Measurements from ENCODE around the gene ELL2.

ELL2 gene

GRCh38 chr5:95956900-95957293 lies 4.8 kb downstream of the ELL2 start:
- DNase-seq (ENCODE audit: low read depth in 1 of 2, low spot score in 1 of 2): no peak

GRCh38 chr5:95956021-95956899 lies 5.4 kb downstream of the ELL2 start:
- no peak for DNase-seq (ENCODE audit: low read depth in 1 of 2, low spot score in 1 of 2)

GRCh38 chr5:95954716-95955115 lies 6.9 kb downstream of the ELL2 start:
- DNase-seq (ENCODE audit: low read depth in 1 of 2, low spot score in 1 of 2): no peak

GRCh38 chr5:95953021-95953702 lies 8.5 kb downstream of the ELL2 start:
- DNase-seq (ENCODE audit: low read depth in 1 of 2, low spot score in 1 of 2): no peak

GRCh38 chr5:95951916-95952315 lies 9.7 kb downstream of the ELL2 start:
- DNase-seq (ENCODE audit: low read depth in 1 of 2, low spot score in 1 of 2): no peak

- DNase-seq (ENCODE audit: low read depth in 1 of 2, low spot score in 1 of 2): no peak
These were observed 11.8 kb downstream of the ELL2 start for GRCh38 chr5:95949810-95950209.

GRCh38 chr5:95948631-95949030 lies 13.0 kb downstream of the ELL2 start:
- DNase-seq (ENCODE audit: low read depth in 1 of 2, low spot score in 1 of 2): no peak

GRCh38 chr5:95946451-95946850 lies 15.2 kb downstream of the ELL2 start:
- DNase-seq (ENCODE audit: low read depth in 1 of 2, low spot score in 1 of 2): no peak

- DNase-seq (ENCODE audit: low read depth in 1 of 2, low spot score in 1 of 2): no peak
These were observed 18.7 kb downstream of the ELL2 start for GRCh38 chr5:95942968-95943367.

- no peak for DNase-seq (ENCODE audit: low read depth in 1 of 2, low spot score in 1 of 2)
These were observed 19.2 kb downstream of the ELL2 start for GRCh38 chr5:95942414-95942813.

GRCh38 chr5:95941756-95942155 lies 19.9 kb downstream of the ELL2 start:
- no peak for DNase-seq (ENCODE audit: low read depth in 1 of 2, low spot score in 1 of 2)

GRCh38 chr5:95940758-95941682 lies 20.6 kb downstream of the ELL2 start:
- DNase-seq (ENCODE audit: low read depth in 1 of 2, low spot score in 1 of 2): no peak

GRCh38 chr5:95939465-95939864 lies 22.2 kb downstream of the ELL2 start:
- DNase-seq (ENCODE audit: low read depth in 1 of 2, low spot score in 1 of 2): no peak

- DNase-seq (ENCODE audit: low read depth in 1 of 2, low spot score in 1 of 2): no peak
These were observed 22.9 kb downstream of the ELL2 start for GRCh38 chr5:95938766-95939165.

- DNase-seq (ENCODE audit: low read depth in 1 of 2, low spot score in 1 of 2): no peak
These were observed 23.3 kb downstream of the ELL2 start for GRCh38 chr5:95938347-95938746.

GRCh38 chr5:95937607-95938152 lies 24.0 kb downstream of the ELL2 start:
- DNase-seq (ENCODE audit: low read depth in 1 of 2, low spot score in 1 of 2): no peak

GRCh38 chr5:95936812-95937397 lies 24.7 kb downstream of the ELL2 start:
- DNase-seq (ENCODE audit: low read depth in 1 of 2, low spot score in 1 of 2): no peak

GRCh38 chr5:95935553-95936100 lies 26.0 kb downstream of the ELL2 start:
- no peak for DNase-seq (ENCODE audit: low read depth in 1 of 2, low spot score in 1 of 2)

GRCh38 chr5:95934207-95934804 lies 27.3 kb downstream of the ELL2 start:
- DNase-seq (ENCODE audit: low read depth in 1 of 2, low spot score in 1 of 2): no peak

- no peak for DNase-seq (ENCODE audit: low read depth in 1 of 2, low spot score in 1 of 2)
These were observed 28.7 kb downstream of the ELL2 start for GRCh38 chr5:95932941-95933340.

Measured in activated CD4-positive, alpha-beta T cell treated with anti-CD3 and anti-CD28 coated beads, Interleukin-2, amount 50 U/mL, for 24 hours (primary cell).